GM12864 (cell line): ENCODE data around the gene REN.

ENCODE experiments used
- DNase-seq: peaks from one replicate; pipeline ENCODE4 v3.0.0-alpha.2; 2011; ENCODE audit warnings: low read depth
- H3K4me3 ChIP-seq: 2 replicates; pipeline ENCODE4 v1.5.1; 2011; ENCODE audit warnings: mild to moderate bottlenecking, low read depth, low read length, control low read depth
- TF ChIP-seq, protein P1 (sequence below): IDR thresholded peaks from 2 replicates; pipeline ENCODE4 v1.5.1; 2011; ENCODE audit warnings: low read depth, mild to moderate bottlenecking, moderate library complexity, low read length, control low read depth, inconsistent platforms; ENCODE audit errors: missing control alignments

The REN gene

DNA sequence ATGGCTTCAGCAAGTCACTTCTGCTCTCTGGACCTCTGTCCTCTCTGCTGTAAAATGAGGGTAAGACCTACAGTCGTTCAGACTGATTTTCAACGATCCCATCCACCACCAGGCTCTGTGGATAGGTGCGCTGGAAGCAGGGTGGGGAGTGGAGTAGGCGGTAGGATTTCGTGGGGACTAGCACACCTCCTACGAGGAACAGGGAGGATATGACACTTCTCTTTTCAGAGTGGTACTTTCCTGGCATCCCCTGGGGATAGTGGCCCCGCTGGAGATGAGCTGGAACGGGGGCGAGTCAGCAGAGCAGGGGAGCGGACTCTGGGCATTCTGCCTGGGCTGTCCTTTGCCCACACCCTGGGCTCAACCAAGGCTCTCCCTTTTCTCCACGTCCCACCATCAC is 32.0 kb downstream of the REN start:
- no peak for DNase-seq
- H3K4me3 ChIP-seq, result no peak overlapping the region
- TF ChIP-seq, protein P1, sequence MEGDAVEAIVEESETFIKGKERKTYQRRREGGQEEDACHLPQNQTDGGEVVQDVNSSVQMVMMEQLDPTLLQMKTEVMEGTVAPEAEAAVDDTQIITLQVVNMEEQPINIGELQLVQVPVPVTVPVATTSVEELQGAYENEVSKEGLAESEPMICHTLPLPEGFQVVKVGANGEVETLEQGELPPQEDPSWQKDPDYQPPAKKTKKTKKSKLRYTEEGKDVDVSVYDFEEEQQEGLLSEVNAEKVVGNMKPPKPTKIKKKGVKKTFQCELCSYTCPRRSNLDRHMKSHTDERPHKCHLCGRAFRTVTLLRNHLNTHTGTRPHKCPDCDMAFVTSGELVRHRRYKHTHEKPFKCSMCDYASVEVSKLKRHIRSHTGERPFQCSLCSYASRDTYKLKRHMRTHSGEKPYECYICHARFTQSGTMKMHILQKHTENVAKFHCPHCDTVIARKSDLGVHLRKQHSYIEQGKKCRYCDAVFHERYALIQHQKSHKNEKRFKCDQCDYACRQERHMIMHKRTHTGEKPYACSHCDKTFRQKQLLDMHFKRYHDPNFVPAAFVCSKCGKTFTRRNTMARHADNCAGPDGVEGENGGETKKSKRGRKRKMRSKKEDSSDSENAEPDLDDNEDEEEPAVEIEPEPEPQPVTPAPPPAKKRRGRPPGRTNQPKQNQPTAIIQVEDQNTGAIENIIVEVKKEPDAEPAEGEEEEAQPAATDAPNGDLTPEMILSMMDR, result no peak

DNA sequence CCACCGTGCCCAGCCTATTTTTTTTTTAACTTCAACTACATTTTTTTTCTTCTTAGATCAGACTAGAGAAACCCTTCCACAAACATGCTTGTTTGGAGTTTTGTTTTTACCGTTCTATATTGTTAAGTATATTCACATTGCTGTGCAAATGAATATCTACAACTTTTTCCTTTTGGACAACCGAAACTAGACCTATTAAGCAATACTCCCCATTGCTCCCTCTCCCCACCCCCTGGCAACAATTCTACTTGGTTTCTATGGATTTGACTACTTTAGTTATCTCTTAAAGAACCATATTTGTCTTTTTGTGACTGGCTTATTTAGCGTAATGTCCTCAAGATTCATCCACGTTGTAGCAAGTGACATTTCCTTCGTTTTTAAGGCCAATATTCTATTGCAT is 33.4 kb downstream of the REN start:
- DNase-seq, result no peak
- no peak overlapping the region for H3K4me3 ChIP-seq
- TF ChIP-seq, protein P1, result no peak

DNA sequence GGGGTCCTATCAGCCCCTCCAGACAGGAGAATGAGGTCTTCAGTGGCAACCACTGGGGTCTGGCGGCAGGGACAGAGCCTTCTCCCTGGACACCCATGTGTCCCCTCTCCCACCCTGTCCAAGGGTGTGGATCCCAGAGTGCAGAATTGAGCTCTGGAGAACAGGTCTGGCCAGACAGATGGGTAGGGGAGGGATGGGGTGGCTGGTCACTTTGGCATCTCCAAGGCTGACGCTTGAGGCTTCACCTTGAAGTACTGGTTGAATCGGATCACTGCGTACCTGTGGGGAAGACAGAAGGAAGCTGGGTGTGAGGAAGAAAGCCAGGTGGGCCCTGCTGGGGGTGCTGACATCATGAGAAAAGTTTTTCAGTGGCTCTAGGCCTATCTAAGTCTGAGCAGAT is 34.2 kb downstream of the REN start:
- no peak overlapping the region for H3K4me3 ChIP-seq
- TF ChIP-seq, protein P1, result no peak
- DNase-seq, result no peak

DNA sequence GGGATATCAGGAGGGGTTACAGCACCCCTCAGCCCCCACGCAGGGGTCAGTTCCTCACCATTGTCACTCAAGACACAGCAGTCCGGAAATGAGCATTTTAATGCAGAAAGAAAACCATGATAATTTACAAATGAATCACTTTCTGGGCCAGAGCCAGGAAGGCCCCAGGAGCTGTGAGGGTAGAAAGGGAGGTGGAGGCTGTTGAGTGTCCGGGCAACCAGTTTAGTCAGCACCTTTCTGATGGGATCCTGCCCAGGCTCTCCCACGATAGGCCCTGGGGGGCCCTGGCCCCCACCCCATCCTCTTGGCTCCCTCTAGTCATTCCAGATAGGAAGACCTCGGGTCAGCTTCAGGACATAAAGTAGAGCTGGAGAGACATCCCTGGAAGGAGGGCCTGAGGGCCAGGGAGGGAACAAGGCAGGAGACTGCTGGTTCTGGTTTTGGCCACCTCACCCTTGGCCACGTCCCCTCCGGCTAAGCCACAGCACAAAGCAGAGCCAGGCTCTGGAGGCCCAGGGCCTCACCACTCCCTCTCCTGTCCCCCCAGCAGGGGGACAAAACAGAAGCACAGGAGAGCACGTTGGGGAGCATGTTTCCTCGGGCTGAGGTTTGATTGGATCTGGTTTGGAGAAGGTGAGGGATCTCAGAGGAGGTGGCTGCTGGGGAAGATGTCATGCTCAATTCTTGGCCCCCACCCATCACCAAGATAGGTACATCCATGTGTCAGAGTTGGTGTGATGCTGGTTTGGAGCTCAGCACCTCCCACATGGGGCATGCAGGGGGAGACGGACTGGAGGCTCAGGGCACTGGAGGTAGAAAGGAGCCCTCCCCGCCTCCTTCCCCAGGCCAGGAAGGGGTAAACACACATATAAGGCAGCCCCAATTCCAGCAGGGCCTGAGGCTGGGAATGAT is 34.9 kb downstream of the REN start:
- TF ChIP-seq, protein P1, result no peak
- no peak overlapping the region for H3K4me3 ChIP-seq

DNA sequence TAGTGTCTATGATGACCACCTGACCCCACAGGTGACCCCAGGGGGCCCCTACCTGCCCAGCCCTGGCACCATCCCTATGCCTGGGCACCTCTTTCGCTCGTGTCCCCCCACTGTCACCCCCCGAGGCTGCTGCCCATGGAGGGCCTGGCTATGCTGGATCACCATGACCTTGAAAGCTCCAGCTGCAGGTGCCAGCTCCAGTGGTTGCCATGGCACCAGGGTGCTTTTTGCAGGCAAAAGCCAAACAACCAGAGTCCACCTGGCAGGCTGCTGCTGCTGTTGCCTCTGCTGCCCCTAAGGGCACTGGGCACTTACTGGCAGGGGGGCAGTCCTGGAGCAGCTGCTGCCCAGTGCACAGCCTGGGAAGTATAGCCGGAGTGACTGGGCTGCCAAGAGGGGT is 36.0 kb downstream of the REN start:
- DNase-seq, result no peak
- TF ChIP-seq, protein P1, result no peak
- H3K4me3 ChIP-seq, result no peak overlapping the region

More for the DNA sequence above, 34.9 kb downstream of the REN start:
- DNase-seq, result no peak

DNA sequence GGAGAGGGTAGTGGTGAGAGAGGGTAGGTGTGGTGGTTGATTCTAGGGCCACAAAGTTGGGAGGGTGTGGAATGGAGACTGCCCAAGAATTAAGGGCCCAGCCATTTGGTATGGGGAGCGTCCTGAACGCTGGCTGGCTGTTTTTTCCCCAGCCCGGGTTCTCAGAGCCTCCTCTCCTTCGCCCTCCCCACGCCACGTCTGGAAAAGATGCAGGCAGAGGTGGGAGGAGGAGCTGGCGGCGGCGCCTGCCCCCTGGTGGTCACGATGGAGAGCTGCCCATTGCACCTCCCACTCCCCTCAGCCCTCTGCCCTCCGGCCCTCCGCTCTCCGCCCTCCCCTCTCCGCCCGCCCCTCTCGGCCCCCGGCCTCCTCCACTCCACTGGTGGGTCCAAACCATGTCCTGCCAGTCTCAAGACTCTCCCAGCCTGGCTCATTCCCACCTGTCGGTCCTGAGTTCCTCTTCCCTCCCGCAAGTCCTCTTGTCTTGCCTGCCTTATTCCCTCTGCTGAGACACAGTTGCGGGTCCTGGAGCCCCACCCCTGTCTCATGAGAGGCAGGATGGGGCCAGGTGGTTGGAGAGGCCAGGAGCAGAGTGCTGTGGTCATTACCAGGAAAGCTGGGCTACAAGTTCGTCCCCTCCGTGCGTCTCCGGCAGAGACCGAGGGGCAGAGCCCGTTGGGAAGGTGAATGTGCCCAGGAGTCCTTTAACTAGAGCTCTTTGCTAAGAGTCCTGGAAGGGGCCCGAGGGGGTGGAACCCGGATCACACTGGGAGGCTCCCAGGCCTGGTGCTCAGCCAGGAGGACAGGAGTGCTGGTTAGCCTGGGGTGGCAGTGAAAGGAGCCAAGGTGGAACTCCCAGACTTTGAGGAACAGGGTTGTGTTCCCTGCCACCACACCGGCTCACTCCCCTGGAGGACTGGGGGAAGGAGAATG is 36.9 kb downstream of the REN start:
- DNase-seq, result no peak
- TF ChIP-seq, protein P1, result peak; percentile 94

More for the DNA sequence above, 36.9 kb downstream of the REN start:
- H3K4me3 ChIP-seq, result no peak overlapping the region
